H7 (cell line): ENCODE data around the gene MAPK8IP1. TPM values are rescaled to one million over a fixed set of nuclear protein-coding genes. Genes with fewer than 3 reads are reported as not detected.

ENCODE experiments used
- DNase-seq: peaks from one replicate; pipeline ENCODE4 v3.0.0; 2012
- H3K27me3 ChIP-seq: 2 replicates; pipeline ENCODE4 v1.6.0; 2011; ENCODE audit warnings: mild to moderate bottlenecking, low read length; ENCODE audit not compliant: control insufficient read depth, insufficient read depth
- H3K36me3 ChIP-seq: replicated peaks from 2 replicates; pipeline ENCODE4 v1.5.1; 2011; ENCODE audit warnings: low read length; ENCODE audit not compliant: control insufficient read depth, insufficient read depth
- H3K4me3 ChIP-seq: 2 replicates; pipeline ENCODE4 v1.5.1; 2011; ENCODE audit warnings: low read depth, mild to moderate bottlenecking, control low read depth, low read length, moderate library complexity; ENCODE audit not compliant: insufficient read depth
- total RNA-seq: library from RNA; depleted of rRNA; stranded (reverse); fragments of >200 nt; shearing (Covaris generic); gene quantifications from 2 replicates; pipeline ENCODE4 v1.2.3, GENCODE V29; 2014

Gene MAPK8IP1
- total RNA-seq, 1 experiment from 2014 or later: 15.3 TPM

GRCh38 chr11:45919806-45920530 is 34.5 kb downstream of the MAPK8IP1 start:
- Histone ChIP-seq H3K4me3 (no peak overlapping the region), H3K36me3 (peaks cover 1% of the 10 kb centered on the region), H3K27me3 (peaks cover 13% of the 10 kb centered on the region)
- peak; percentile 75 for DNase-seq

- H3K36me3 ChIP-seq: no peaks in the 10 kb centered on the region; the same call in 1 of the 2 replicates
- H3K27me3 ChIP-seq: peaks cover 13% of the 10 kb centered on the region
- H3K4me3 ChIP-seq: no peak overlapping the region
- DNase-seq: no peak
These were observed 35.4 kb downstream of the MAPK8IP1 start for GRCh38 chr11:45920531-45921477.

DNA sequence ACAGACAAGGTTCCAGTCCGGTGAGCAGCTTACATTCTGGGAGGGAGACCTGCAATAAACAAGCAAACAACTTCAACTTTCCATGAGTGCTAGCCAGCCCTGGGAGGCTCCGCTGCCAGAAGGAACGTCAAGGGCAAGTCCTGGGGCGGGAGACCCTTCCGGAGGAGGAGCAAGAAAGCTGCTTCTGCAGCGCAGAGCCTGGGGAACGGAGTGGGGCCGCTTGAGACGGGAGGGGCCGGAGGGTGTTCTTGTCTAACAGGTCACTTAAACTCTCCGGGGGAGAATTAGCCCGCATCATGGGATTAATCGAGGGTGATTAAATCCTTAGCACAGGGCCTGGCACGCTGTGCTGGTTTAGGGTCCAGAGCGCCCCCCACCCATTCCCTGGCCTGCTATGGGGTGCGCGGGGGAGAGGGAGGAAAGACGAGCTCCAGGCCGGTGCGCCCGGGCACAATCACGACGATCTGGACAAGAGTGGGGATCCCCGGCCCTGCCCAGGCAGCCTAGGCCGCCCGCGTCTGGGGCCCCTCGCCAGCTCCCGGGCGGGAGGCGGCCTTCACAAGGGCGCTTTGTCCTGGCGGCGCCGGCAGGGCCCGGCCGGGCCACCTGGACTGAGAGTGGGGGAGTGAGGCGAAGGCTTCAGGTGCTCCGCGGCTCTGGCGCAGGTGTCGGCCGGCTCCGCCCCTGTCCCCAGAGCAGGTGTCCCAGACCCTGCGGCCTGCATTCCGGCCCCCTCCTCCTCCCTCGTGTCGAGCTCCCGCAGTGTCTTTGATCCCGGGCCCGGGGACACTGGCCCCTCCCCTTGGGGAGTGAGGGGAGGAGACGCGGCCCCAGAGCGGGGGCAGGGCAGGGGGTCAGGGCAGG is 36.3 kb downstream of the MAPK8IP1 start:
- Histone ChIP-seq H3K4me3 (peak overlapping the region; percentile 69), H3K27me3 (peaks cover 13% of the 10 kb centered on the region), H3K36me3 (peaks cover 3% of the 10 kb centered on the region)
- DNase-seq: peak; percentile 99

- peak within 1 kb of the TSS; percentile 69 for H3K4me3 ChIP-seq
- H3K36me3 ChIP-seq: peaks cover 5% of the 10 kb centered on the region
- DNase-seq: peak; percentile 99
- peaks cover 13% of the 10 kb centered on the region for H3K27me3 ChIP-seq
These were observed 37.1 kb downstream of the MAPK8IP1 start, which contains the start of gene LARGE2 for GRCh38 chr11:45922425-45923082. LARGE2 (plus strand) TSS chr11:45922656; CDS start chr11:45922883, 227 bp downstream.

GRCh38 chr11:45924036-45924915 is 38.8 kb downstream of the MAPK8IP1 start:
- peaks cover 13% of the 10 kb centered on the region for H3K27me3 ChIP-seq
- no peak overlapping the region for H3K4me3 ChIP-seq
- DNase-seq: peak; percentile 54
- peaks cover 5% of the 10 kb centered on the region for H3K36me3 ChIP-seq

- H3K27me3 ChIP-seq: peaks cover 13% of the 10 kb centered on the region
- H3K4me3 ChIP-seq: no peak overlapping the region
- H3K36me3 ChIP-seq: peaks cover 5% of the 10 kb centered on the region
- peak; percentile 34 for DNase-seq
These were observed 39.5 kb downstream of the MAPK8IP1 start for GRCh38 chr11:45924927-45925326.

DNA sequence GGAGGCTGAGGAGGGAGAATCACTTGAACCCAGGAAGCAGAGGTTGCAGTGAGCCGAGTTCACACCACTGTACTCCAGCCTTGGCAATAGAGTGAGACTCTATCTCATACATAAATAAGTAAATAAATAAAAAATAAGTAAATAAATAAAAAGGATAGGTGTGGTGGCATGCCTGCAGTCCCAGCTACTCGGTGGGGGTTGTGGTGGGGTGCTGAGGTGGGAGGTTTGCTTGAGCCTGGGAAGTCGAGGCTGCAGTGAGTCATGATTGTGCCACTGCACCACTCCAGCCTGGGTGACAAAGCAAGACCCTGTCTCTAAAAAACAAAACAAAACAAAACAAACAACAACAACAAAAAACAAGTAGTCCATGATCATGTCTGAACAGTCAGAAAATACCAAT is 40.1 kb downstream of the MAPK8IP1 start:
- DNase-seq: no peak
- no peak overlapping the region for H3K4me3 ChIP-seq
- H3K27me3 ChIP-seq: peaks cover 13% of the 10 kb centered on the region
- peaks cover 5% of the 10 kb centered on the region for H3K36me3 ChIP-seq

DNA sequence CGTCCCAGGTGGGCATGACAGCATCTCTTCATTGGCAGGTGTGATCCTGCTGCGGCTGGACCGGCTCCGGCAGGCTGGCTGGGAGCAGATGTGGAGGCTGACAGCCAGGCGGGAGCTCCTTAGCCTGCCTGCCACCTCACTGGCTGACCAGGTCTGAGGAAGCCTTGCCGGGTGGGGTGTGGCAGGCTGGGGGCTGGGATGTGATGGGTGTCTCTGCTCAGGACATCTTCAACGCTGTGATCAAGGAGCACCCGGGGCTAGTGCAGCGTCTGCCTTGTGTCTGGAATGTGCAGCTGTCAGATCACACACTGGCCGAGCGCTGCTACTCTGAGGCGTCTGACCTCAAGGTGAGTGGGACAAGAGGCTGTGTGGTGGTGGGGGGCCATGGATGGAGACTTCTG is 40.5 kb downstream of the MAPK8IP1 start:
- no peak for DNase-seq
- peaks cover 12% of the 10 kb centered on the region for H3K27me3 ChIP-seq
- no peak overlapping the region for H3K4me3 ChIP-seq
- peaks cover 5% of the 10 kb centered on the region for H3K36me3 ChIP-seq

GRCh38 chr11:45926536-45927331 is 41.3 kb downstream of the MAPK8IP1 start:
- Histone ChIP-seq H3K27me3 (peaks cover 8% of the 10 kb centered on the region), H3K4me3 (no peak overlapping the region), H3K36me3 (peaks cover 6% of the 10 kb centered on the region)
- DNase-seq: peak; percentile 41

- Histone ChIP-seq H3K27me3 (peaks cover 6% of the 10 kb centered on the region), H3K36me3 (peaks cover 6% of the 10 kb centered on the region), H3K4me3 (no peak overlapping the region)
- peak; percentile 49 for DNase-seq
These were observed 41.9 kb downstream of the MAPK8IP1 start for GRCh38 chr11:45927332-45927683.

DNA sequence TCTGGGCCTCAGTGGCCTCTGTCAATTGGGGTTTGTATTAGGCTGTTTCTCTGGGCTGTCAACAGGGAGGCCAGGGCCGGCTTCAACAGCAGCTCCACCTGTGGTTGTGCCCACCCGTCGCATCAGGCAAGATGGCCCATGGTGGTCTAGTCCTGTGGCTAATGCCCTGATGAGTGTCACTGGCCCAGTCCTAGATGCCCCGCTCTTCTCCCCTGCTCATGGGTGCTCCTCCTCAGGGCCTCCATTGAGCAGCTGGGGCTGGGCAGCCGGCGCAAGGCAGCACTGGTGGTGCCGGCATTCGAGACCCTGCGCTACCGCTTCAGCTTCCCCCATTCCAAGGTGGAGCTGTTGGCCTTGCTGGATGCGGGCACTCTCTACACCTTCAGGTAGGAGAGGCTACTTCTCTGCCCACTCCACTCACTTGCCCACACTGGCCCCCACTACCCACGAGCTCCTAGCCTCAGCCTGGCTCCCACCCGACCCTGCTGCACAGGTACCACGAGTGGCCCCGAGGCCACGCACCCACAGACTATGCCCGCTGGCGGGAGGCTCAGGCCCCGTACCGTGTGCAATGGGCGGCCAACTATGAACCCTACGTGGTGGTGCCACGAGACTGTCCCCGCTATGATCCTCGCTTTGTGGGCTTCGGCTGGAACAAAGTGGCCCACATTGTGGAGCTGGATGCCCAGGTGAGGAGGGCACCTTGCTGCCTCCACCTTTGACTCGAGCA is 42.4 kb downstream of the MAPK8IP1 start:
- peaks cover 6% of the 10 kb centered on the region for H3K36me3 ChIP-seq
- peaks cover 5% of the 10 kb centered on the region; the same call in 1 of the 2 replicates for H3K27me3 ChIP-seq
- H3K4me3 ChIP-seq: no peak overlapping the region
- peak; percentile 60 for DNase-seq
